ENCODE measurements around the gene IGFBP3.

IGFBP3 gene

DNA sequence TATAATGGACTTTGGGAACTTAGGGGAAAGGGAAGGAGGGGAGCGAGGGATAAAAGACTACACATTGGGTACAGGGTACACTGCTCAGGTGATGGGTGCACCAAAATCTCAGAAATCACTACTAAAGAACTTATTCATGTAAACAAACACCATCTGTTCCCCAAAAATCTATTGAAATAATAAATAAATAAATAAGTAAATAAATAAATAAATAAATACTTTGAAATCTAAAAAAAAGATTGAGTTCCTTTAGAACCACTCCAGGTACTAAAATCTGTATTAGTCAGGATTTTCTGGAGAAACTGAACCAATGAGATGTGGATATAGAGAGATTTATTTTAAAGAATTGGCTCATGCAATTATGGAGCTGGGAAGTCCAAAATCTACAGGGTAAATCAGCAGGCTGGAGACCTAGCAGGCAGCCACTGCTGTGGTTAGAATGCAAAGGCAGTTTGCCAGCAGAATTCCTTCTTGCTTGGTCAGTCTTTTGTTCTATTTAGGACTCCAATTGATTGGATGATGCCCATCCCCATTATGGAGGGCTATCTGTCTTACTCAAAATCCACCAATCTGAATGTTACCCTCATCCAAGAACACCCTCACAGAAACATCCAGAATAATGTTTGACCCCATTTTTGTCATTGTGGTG lies 23.9 kb downstream of the IGFBP3 start:
- DNase-seq (ENCODE audit: low read depth): peak; percentile 67
- TF ChIP-seq CTCF (IDR thresholded peaks at IDR 0.05; ENCODE audit: control insufficient read depth, insufficient read depth, low read depth, low read length, missing control alignments): no peak
- no peak overlapping the region for H3K4me3 ChIP-seq (ENCODE audit: control insufficient read depth, low read depth, low read length)

- no peak for DNase-seq (ENCODE audit: low read depth)
- TF ChIP-seq CTCF (IDR thresholded peaks at IDR 0.05; ENCODE audit: control insufficient read depth, insufficient read depth, low read depth, low read length, missing control alignments): no peak
- no peak overlapping the region for H3K4me3 ChIP-seq (ENCODE audit: control insufficient read depth, low read depth, low read length)
Observed at GRCh38 chr7:45894665-45895062, 26.4 kb downstream of the IGFBP3 start.

GRCh38 chr7:45893996-45894664 lies 26.9 kb downstream of the IGFBP3 start:
- no peak overlapping the region for H3K4me3 ChIP-seq (ENCODE audit: control insufficient read depth, low read depth, low read length)
- no peak for TF ChIP-seq CTCF (IDR thresholded peaks at IDR 0.05; ENCODE audit: control insufficient read depth, insufficient read depth, low read depth, low read length, missing control alignments)
- no peak for DNase-seq (ENCODE audit: low read depth)

DNA sequence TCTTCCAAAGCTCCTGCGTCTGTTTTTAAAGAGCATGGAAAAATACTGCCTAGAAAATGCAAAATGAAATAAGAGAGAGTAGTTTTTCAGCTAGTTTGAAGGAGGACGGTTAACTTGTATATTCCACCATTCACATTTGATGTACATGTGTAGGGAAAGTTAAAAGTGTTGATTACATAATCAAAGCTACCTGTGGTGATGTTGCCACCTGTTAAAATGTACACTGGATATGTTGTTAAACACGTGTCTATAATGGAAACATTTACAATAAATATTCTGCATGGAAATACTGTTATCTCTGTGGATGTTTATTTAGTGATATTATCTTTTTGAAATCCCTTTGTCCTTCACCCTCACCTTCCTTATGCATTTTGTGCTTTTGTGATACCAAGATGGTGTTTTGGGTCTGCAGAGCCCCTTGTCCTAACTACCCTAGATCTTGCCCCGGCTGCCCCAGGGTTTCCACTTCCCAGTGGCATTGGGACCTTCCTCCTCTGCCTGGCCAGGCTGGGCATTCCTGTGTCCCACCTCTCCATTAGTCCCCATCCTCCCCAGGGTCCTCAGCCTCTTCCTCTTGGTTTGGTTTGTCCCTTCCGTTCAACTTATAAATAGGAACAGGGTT lies 27.6 kb downstream of the IGFBP3 start:
- H3K4me3 ChIP-seq (ENCODE audit: control insufficient read depth, low read depth, low read length): no peak overlapping the region
- DNase-seq (ENCODE audit: low read depth): no peak
- TF ChIP-seq CTCF (IDR thresholded peaks at IDR 0.05; ENCODE audit: control insufficient read depth, insufficient read depth, low read depth, low read length, missing control alignments): no peak

GRCh38 chr7:45892407-45893035 lies 28.6 kb downstream of the IGFBP3 start:
- no peak overlapping the region for H3K4me3 ChIP-seq (ENCODE audit: control insufficient read depth, low read depth, low read length)
- TF ChIP-seq CTCF (IDR thresholded peaks at IDR 0.05; ENCODE audit: control insufficient read depth, insufficient read depth, low read depth, low read length, missing control alignments): no peak
- DNase-seq (ENCODE audit: low read depth): no peak

- no peak for TF ChIP-seq CTCF (IDR thresholded peaks at IDR 0.05; ENCODE audit: control insufficient read depth, insufficient read depth, low read depth, low read length, missing control alignments)
- no peak overlapping the region for H3K4me3 ChIP-seq (ENCODE audit: control insufficient read depth, low read depth, low read length)
- no peak for DNase-seq (ENCODE audit: low read depth)
Observed at GRCh38 chr7:45891462-45892402, 29.3 kb downstream of the IGFBP3 start.

All from AG09309 (cell line).